Measurements from ENCODE around the gene MYO1A. TPM values are rescaled to one million over a fixed set of nuclear protein-coding genes. Genes with fewer than 3 reads are reported as not detected.
A peak's percentile ranks its signal among the peaks of the same experiment; 100 is the strongest.

MYO1A gene
- total and polyA plus RNA-seq, 4 donors = 0.03 to 0.28 (median 0.08) TPM; not detected in 1

DNA sequence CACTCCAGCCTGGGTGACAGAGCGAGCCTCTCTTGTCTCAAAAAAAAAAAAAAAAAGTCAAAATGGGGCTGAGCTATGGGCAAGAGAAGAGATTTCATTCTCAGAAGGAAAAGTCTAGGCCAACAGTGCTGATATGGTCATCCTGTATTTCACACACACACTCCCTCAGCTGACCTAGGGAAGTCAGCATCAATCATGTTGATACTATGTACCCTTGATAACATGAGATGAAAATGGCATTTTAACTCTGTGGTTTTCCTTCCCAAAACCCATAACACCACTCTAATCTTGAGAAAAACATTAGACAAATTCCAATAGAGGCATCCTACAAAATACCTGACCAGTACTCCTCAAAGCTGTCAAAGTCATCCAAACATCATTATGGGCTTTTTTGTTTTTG lies 30.9 kb upstream of the MYO1A start:
- Histone ChIP-seq H3K4me1 (ENCODE audit: control insufficient read depth in 4 of 4, insufficient read depth in 4 of 4, low read length in 3 of 4) (peaks cover 2 to 18% (median 11%) of the 10 kb centered on the region in 4 donors), H3K9me3 (ENCODE audit: control insufficient read depth in 4 of 4, low read length in 3 of 4) (no peaks in the 10 kb centered on the region), H3K36me3 (ENCODE audit: control insufficient read depth in 4 of 4, insufficient read depth in 3 of 4, low read depth in 1 of 4, low read length in 3 of 4) (no peaks in the 10 kb centered on the region), H3K4me3 (ENCODE audit: low read depth in 1 of 3, low read length in 3 of 3) (no peak overlapping the region), H3K9ac (ENCODE audit: low read depth in 1 of 2, low read length in 2 of 2) (no peak overlapping the region), H3K27me3 (ENCODE audit: control insufficient read depth in 4 of 4, insufficient read depth in 4 of 4, low read length in 3 of 4) (no peaks in the 10 kb centered on the region), H3K27ac (ENCODE audit: low read depth in 1 of 2, low read length in 2 of 2) (no peak overlapping the region)
- TF ChIP-seq SP1 (IDR thresholded peaks at IDR 0.05) = no peak
- TF ChIP-seq JUND (IDR thresholded peaks at IDR 0.05) = no peak
- no peak for TF ChIP-seq RXRA (IDR thresholded peaks at IDR 0.05)
- TF ChIP-seq, protein P1, sequence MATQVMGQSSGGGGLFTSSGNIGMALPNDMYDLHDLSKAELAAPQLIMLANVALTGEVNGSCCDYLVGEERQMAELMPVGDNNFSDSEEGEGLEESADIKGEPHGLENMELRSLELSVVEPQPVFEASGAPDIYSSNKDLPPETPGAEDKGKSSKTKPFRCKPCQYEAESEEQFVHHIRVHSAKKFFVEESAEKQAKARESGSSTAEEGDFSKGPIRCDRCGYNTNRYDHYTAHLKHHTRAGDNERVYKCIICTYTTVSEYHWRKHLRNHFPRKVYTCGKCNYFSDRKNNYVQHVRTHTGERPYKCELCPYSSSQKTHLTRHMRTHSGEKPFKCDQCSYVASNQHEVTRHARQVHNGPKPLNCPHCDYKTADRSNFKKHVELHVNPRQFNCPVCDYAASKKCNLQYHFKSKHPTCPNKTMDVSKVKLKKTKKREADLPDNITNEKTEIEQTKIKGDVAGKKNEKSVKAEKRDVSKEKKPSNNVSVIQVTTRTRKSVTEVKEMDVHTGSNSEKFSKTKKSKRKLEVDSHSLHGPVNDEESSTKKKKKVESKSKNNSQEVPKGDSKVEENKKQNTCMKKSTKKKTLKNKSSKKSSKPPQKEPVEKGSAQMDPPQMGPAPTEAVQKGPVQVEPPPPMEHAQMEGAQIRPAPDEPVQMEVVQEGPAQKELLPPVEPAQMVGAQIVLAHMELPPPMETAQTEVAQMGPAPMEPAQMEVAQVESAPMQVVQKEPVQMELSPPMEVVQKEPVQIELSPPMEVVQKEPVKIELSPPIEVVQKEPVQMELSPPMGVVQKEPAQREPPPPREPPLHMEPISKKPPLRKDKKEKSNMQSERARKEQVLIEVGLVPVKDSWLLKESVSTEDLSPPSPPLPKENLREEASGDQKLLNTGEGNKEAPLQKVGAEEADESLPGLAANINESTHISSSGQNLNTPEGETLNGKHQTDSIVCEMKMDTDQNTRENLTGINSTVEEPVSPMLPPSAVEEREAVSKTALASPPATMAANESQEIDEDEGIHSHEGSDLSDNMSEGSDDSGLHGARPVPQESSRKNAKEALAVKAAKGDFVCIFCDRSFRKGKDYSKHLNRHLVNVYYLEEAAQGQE (IDR thresholded peaks at IDR 0.05) = no peak
- TF ChIP-seq HNF4A (conservative IDR thresholded peaks at IDR 0.05) = no peak
- no peak for TF ChIP-seq YY1 (IDR thresholded peaks at IDR 0.05)
- no peak for TF ChIP-seq NR2F2 (IDR thresholded peaks at IDR 0.05)
- TF ChIP-seq TAF1 (conservative IDR thresholded peaks at IDR 0.05) = no peak
- TF ChIP-seq, protein P2, sequence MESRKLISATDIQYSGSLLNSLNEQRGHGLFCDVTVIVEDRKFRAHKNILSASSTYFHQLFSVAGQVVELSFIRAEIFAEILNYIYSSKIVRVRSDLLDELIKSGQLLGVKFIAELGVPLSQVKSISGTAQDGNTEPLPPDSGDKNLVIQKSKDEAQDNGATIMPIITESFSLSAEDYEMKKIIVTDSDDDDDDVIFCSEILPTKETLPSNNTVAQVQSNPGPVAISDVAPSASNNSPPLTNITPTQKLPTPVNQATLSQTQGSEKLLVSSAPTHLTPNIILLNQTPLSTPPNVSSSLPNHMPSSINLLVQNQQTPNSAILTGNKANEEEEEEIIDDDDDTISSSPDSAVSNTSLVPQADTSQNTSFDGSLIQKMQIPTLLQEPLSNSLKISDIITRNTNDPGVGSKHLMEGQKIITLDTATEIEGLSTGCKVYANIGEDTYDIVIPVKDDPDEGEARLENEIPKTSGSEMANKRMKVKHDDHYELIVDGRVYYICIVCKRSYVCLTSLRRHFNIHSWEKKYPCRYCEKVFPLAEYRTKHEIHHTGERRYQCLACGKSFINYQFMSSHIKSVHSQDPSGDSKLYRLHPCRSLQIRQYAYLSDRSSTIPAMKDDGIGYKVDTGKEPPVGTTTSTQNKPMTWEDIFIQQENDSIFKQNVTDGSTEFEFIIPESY (IDR thresholded peaks at IDR 0.05) = no peak
- TF ChIP-seq, protein P3, sequence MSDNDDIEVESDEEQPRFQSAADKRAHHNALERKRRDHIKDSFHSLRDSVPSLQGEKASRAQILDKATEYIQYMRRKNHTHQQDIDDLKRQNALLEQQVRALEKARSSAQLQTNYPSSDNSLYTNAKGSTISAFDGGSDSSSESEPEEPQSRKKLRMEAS (IDR thresholded peaks at IDR 0.05) = no peak
- TF ChIP-seq FOXA1 (IDR thresholded peaks at IDR 0.05) = no peak
- no peak for TF ChIP-seq GABPA (IDR thresholded peaks at IDR 0.05 in 1 of 2, conservative IDR thresholded peaks at IDR 0.05 in 1 of 2)
- 97% methylated on average over 1 of the region's 1 CpG for WGBS
- DNase-seq (ENCODE audit: low spot score) = no peak

DNA sequence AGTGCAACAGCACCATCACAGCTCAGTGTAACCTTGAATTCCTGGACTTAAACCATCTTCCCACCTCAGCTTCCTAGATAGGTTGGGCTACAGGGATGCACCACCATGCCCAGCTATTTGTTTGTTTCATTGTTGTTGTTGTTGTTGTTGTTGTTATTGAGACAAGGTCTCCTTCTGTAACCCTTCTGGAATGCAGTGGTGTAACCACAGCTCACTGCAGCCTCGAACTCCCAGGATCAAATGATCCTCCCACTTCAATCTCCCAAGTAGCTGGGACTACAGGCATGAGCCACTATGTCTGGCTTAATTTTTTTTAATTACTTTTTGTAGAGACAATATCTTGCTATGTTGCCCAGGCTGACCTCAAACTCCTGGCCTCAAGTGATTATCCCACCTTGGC lies 29.9 kb upstream of the MYO1A start:
- H3K27me3 ChIP-seq (ENCODE audit: control insufficient read depth in 4 of 4, insufficient read depth in 4 of 4, low read length in 3 of 4) = no peaks in the 10 kb centered on the region
- H3K9ac ChIP-seq (ENCODE audit: low read depth in 1 of 2, low read length in 2 of 2) = peak overlapping the region in 1 of 2 donors; percentile 12
- H3K4me3 ChIP-seq (ENCODE audit: low read depth in 1 of 3, low read length in 3 of 3) = no peak overlapping the region
- WGBS = 89% methylated on average over 1 of the region's 1 CpG
- H3K4me1 ChIP-seq (ENCODE audit: control insufficient read depth in 4 of 4, insufficient read depth in 4 of 4, low read length in 3 of 4) = peaks cover 2 to 18% (median 11%) of the 10 kb centered on the region in 4 donors
- H3K27ac ChIP-seq (ENCODE audit: low read depth in 1 of 2, low read length in 2 of 2) = no peak overlapping the region
- no peak for DNase-seq (ENCODE audit: low spot score)
- H3K9me3 ChIP-seq (ENCODE audit: control insufficient read depth in 4 of 4, low read length in 3 of 4) = no peaks in the 10 kb centered on the region
- H3K36me3 ChIP-seq (ENCODE audit: control insufficient read depth in 4 of 4, insufficient read depth in 3 of 4, low read depth in 1 of 4, low read length in 3 of 4) = no peaks in the 10 kb centered on the region
- TF ChIP-seq SP1 (IDR thresholded peaks at IDR 0.05) (no peak), RXRA (IDR thresholded peaks at IDR 0.05) (no peak), FOXA2 (IDR thresholded peaks at IDR 0.05) (no peak), JUND (IDR thresholded peaks at IDR 0.05) (no peak)
